ENCODE measurements around the gene PPM1E.

DNA sequence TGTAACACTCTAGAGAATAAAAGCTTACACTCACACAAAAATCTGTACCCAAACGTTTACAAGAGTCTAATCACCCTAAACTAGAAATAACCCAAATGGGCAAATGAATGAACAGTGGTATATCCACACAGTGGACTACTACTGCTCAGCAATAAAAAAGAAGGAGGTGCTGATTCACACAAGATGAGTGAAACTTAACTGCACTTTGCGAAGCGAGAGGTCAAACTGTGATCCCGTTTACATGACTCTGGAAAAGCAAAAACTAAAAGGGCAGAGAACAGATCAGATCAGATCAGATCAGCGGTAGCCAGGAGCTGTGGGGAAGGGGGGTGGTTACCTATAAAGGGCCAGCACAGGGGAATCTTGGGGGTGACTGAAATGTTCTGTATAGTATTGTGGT, 237.7 kb downstream of the PPM1E start:
- TF ChIP-seq, protein P1, sequence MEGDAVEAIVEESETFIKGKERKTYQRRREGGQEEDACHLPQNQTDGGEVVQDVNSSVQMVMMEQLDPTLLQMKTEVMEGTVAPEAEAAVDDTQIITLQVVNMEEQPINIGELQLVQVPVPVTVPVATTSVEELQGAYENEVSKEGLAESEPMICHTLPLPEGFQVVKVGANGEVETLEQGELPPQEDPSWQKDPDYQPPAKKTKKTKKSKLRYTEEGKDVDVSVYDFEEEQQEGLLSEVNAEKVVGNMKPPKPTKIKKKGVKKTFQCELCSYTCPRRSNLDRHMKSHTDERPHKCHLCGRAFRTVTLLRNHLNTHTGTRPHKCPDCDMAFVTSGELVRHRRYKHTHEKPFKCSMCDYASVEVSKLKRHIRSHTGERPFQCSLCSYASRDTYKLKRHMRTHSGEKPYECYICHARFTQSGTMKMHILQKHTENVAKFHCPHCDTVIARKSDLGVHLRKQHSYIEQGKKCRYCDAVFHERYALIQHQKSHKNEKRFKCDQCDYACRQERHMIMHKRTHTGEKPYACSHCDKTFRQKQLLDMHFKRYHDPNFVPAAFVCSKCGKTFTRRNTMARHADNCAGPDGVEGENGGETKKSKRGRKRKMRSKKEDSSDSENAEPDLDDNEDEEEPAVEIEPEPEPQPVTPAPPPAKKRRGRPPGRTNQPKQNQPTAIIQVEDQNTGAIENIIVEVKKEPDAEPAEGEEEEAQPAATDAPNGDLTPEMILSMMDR (conservative IDR thresholded peaks at IDR 0.05; ENCODE audit: low read length): no peak
- no peak for TF ChIP-seq EZH2phosphoT487 (IDR thresholded peaks at IDR 0.05; ENCODE audit: borderline replicate concordance, low read depth, low read length)
